H1 (cell line): ENCODE data around the gene ABHD10. TPM values are rescaled to one million over a fixed set of nuclear protein-coding genes. Genes with fewer than 3 reads are reported as not detected.

Source experiments
- CTCF ChIA-PET: fragments of 300-600 bp; sonication (Branson Sonifier 250); formaldehyde crosslinking; loops from one replicate; lab custom pipeline; 2021; ENCODE audit not compliant: partially characterized antibody; lab: Charles Lee
- POLR2A ChIA-PET: fragments of 300-600 bp; sonication (Branson Sonifier 250); formaldehyde crosslinking; loops from one replicate; lab custom pipeline; 2021; ENCODE audit warnings: inconsistent platforms; ENCODE audit not compliant: partially characterized antibody; lab: Charles Lee
- DNase-seq, 2 experiments: peaks; one replicate each; pipeline versions ENCODE4 v3.0.0 to v3.0.0-alpha.2; 2010 to 2022; ENCODE audit warnings: low spot score in 2 of 2, low read depth in 1 of 2, mixed read lengths in 1 of 2
- FAIRE-seq: peaks from 2 replicates; lab custom pipeline; 2011; peaks lifted over from hg19 to GRCh38; lab: Jason Lieb, UNC
- H2AFZ ChIP-seq: 2 replicates; pipeline ENCODE4 v1.8.1; 2012; ENCODE audit warnings: low read length, inconsistent platforms
- H2AK5ac ChIP-seq: 2 replicates; pipeline ENCODE4 v1.6.1; 2013; ENCODE audit warnings: low read depth, low read length
- H2BK120ac ChIP-seq: replicated peaks from 2 replicates; pipeline ENCODE3; 2013; ENCODE audit warnings: low read depth, low read length, inconsistent platforms
- H2BK12ac ChIP-seq: 2 replicates; pipeline ENCODE4 v1.6.1; 2013; ENCODE audit warnings: low read depth, low read length
- H2BK15ac ChIP-seq: 2 replicates; pipeline ENCODE4 v1.6.1; 2013; ENCODE audit warnings: low read length
- H2BK20ac ChIP-seq: 2 replicates; pipeline ENCODE4 v1.6.1; 2013; ENCODE audit warnings: low read length
- H2BK5ac ChIP-seq: 2 replicates; pipeline ENCODE4 v1.6.1; 2013; ENCODE audit warnings: low read depth, low read length
- H3K14ac ChIP-seq: 2 replicates; pipeline ENCODE4 v1.6.1; 2013; ENCODE audit warnings: inconsistent platforms; ENCODE audit not compliant: insufficient read length
- H3K18ac ChIP-seq: 2 replicates; pipeline ENCODE4 v1.6.1; 2013; ENCODE audit warnings: low read length; ENCODE audit errors: extremely low read depth
- H3K23ac ChIP-seq: 2 replicates; pipeline ENCODE4 v1.6.1; 2013; ENCODE audit warnings: inconsistent platforms; ENCODE audit not compliant: insufficient read length
- H3K23me2 ChIP-seq: 2 replicates; pipeline ENCODE4 v1.6.1; 2013; ENCODE audit warnings: low read depth, low read length
- H3K27ac ChIP-seq: 2 replicates; pipeline ENCODE4 v1.6.1; 2011; ENCODE audit warnings: low read depth, low read length, inconsistent platforms
- H3K27me3 ChIP-seq, 4 experiments: replicated peaks in 1 of 4; 1 replicate in 1 of 4; 2 replicates in 3 of 4; pipeline versions ENCODE4 v1.6.1 to v1.8.1; 2011 to 2013; ENCODE audit warnings: low read length in 3 of 4, mild to moderate bottlenecking in 3 of 4, inconsistent platforms in 2 of 4, mixed read lengths in 2 of 4, moderate library complexity in 1 of 4; ENCODE audit not compliant: control insufficient read depth in 3 of 4, insufficient read depth in 3 of 4; ENCODE audit errors: extremely low read depth in 1 of 4
- H3K36me3 ChIP-seq, 4 experiments: 2 replicates each; pipeline versions ENCODE4 v1.6.1 to v1.8.1; 2011 to 2013; ENCODE audit warnings: mild to moderate bottlenecking in 4 of 4, low read length in 3 of 4, moderate library complexity in 2 of 4, control low read depth in 1 of 4, inconsistent platforms in 1 of 4; ENCODE audit not compliant: insufficient read depth in 4 of 4, control insufficient read depth in 2 of 4
- H3K4ac ChIP-seq: replicated peaks from 2 replicates; pipeline ENCODE3; 2013; ENCODE audit warnings: low read length, low read depth, mixed read lengths, inconsistent platforms; ENCODE audit not compliant: insufficient read length
- H3K4me1 ChIP-seq, 4 experiments: replicated peaks in 1 of 4; 1 replicate in 1 of 4; 2 replicates in 3 of 4; pipeline versions ENCODE4 v1.6.1 to v1.8.1; 2011 to 2013; ENCODE audit warnings: low read length in 3 of 4, inconsistent platforms in 2 of 4, mixed read lengths in 1 of 4; ENCODE audit not compliant: insufficient read depth in 4 of 4, control insufficient read depth in 3 of 4
- H3K4me2 ChIP-seq, 2 experiments: 2 replicates each; pipeline versions ENCODE4 v1.6.1 to v1.8.1; 2011 to 2013; ENCODE audit warnings: low read depth in 2 of 2, low read length in 2 of 2, control low read depth in 1 of 2, inconsistent platforms in 1 of 2, mild to moderate bottlenecking in 1 of 2; ENCODE audit not compliant: insufficient read depth in 1 of 2
- H3K4me3 ChIP-seq, 4 experiments: fragments of 200-600, 300-600 bp in 1 of 4; sonication (generic), shearing (Covaris generic), sonication (Bioruptor Twin) in 1 of 4; 2 replicates each; pipeline versions ENCODE4 v1.5.1 to v1.8.1; 2011 to 2016; ENCODE audit warnings: low read length in 4 of 4, low read depth in 3 of 4, control low read depth in 2 of 4, inconsistent platforms in 2 of 4, mild to moderate bottlenecking in 2 of 4, mixed read lengths in 1 of 4, moderate library complexity in 1 of 4; ENCODE audit not compliant: insufficient read depth in 2 of 4; ENCODE audit errors: extremely low read depth in 1 of 4
- H3K56ac ChIP-seq: replicated peaks from 2 replicates; pipeline ENCODE3; 2013; ENCODE audit warnings: low read depth, mild to moderate bottlenecking, mixed read lengths, low read length, inconsistent platforms; ENCODE audit not compliant: insufficient read length
- H3K79me1 ChIP-seq: 2 replicates; pipeline ENCODE4 v1.6.1; 2013; ENCODE audit warnings: low read depth, low read length, control low read depth
- H3K79me2 ChIP-seq, 2 experiments: 2 replicates each; pipeline versions ENCODE4 v1.6.1 to v1.8.1; 2012 to 2013; ENCODE audit warnings: low read length in 2 of 2, mild to moderate bottlenecking in 2 of 2, inconsistent platforms in 1 of 2; ENCODE audit not compliant: insufficient read depth in 2 of 2, control insufficient read depth in 1 of 2
- H3K9ac ChIP-seq, 4 experiments: replicated peaks in 1 of 4; 1 replicate in 1 of 4; 2 replicates in 3 of 4; pipeline versions ENCODE4 v1.6.1 to v1.8.1; 2011 to 2013; ENCODE audit warnings: low read depth in 3 of 4, low read length in 3 of 4, control low read depth in 2 of 4, mild to moderate bottlenecking in 2 of 4, moderate library complexity in 2 of 4, inconsistent platforms in 1 of 4; ENCODE audit errors: extremely low read depth in 1 of 4
- H3K9me3 ChIP-seq, 2 experiments: 2 replicates each; pipeline versions ENCODE4 v1.6.1 to v1.8.1; 2012 to 2013; ENCODE audit warnings: mild to moderate bottlenecking in 2 of 2, moderate library complexity in 2 of 2, control low read depth in 1 of 2, inconsistent platforms in 1 of 2, low read depth in 1 of 2, low read length in 1 of 2, mixed read lengths in 1 of 2; ENCODE audit not compliant: insufficient read depth in 2 of 2
- H4K20me1 ChIP-seq, 2 experiments: replicated peaks in 1 of 2; 2 replicates each; pipeline versions ENCODE3 to v1.8.1; 2011 to 2013; ENCODE audit warnings: inconsistent platforms in 2 of 2, low read length in 2 of 2, mild to moderate bottlenecking in 1 of 2; ENCODE audit not compliant: insufficient read depth in 2 of 2, control insufficient read depth in 1 of 2
- H4K5ac ChIP-seq: 2 replicates; pipeline ENCODE4 v1.6.1; 2013; ENCODE audit warnings: low read length, low read depth, mixed read lengths, inconsistent platforms; ENCODE audit not compliant: insufficient read length
- H4K8ac ChIP-seq: 2 replicates; pipeline ENCODE4 v1.8.0; 2013; ENCODE audit warnings: mild to moderate bottlenecking, moderate library complexity, low read length, inconsistent platforms; ENCODE audit not compliant: insufficient read depth; ENCODE audit errors: extremely low read depth
- H4K91ac ChIP-seq: replicated peaks from 2 replicates; pipeline ENCODE3; 2013; ENCODE audit warnings: low read length, mixed read lengths, inconsistent platforms; ENCODE audit not compliant: insufficient read length
- ASH2L ChIP-seq: fragments of 200-600, 300-600 bp; sonication (generic); IDR thresholded peaks from one replicate; pipeline ENCODE4 v1.7.1; 2017; ENCODE audit warnings: low read length
- FOSL1 ChIP-seq: IDR thresholded peaks from 2 replicates; pipeline ENCODE4 v1.6.1; 2011; ENCODE audit warnings: mild to moderate bottlenecking, low read depth, low read length, moderate library complexity; ENCODE audit not compliant: insufficient read depth
- HDAC2 ChIP-seq, 2 experiments: fragments of 300-600 bp in 1 of 2; sonication (generic) in 1 of 2; IDR thresholded peaks; 2 replicates each; pipeline ENCODE4 v1.6.1; 2011 to 2012; ENCODE audit warnings: low read depth in 2 of 2, low read length in 2 of 2, mild to moderate bottlenecking in 2 of 2, moderate library complexity in 2 of 2, borderline replicate concordance in 1 of 2, inconsistent platforms in 1 of 2
- POU5F1 ChIP-seq: IDR thresholded peaks from 2 replicates; pipeline ENCODE4 v1.6.1; 2011; ENCODE audit warnings: low read depth, mild to moderate bottlenecking, low read length, moderate library complexity
- RAD21 ChIP-seq, 2 experiments: IDR thresholded peaks in 1 of 2; conservative IDR thresholded peaks in 1 of 2; 2 replicates each; pipeline ENCODE4 v1.6.1; 2011; ENCODE audit warnings: low read depth in 2 of 2, low read length in 2 of 2, improper control_type of control experiment in 1 of 2, inconsistent platforms in 1 of 2, mild to moderate bottlenecking in 1 of 2, moderate library complexity in 1 of 2
- SP1 ChIP-seq: IDR thresholded peaks from 2 replicates; pipeline ENCODE4 v1.6.1; 2011; ENCODE audit warnings: low read depth, low read length
- WGBS, 2 experiments: shearing (Covaris generic) in 1 of 2; methylation state at CpG; one replicate each; pipeline versions ENCODE4 v1.1.6 to v1.1.7; 2013 to 2015; ENCODE audit warnings: low lambda C conversion rate in 2 of 2, mixed read lengths in 2 of 2, inconsistent platforms in 1 of 2, low coverage in 1 of 2, missing lambda C conversion rate in 1 of 2; ENCODE audit not compliant: insufficient replicate concordance in 2 of 2, insufficient coverage in 1 of 2, insufficient read length in 1 of 2; ENCODE audit errors: extremely low coverage in 1 of 2, missing lambda C conversion rate in 1 of 2; 5-methylcytosine and 5-hydroxymethylcytosine counted together
- polyA plus RNA-seq, 7 experiments: library from polyadenylated mRNA; depleted of rRNA in 3 of 7; stranded (reverse) in 5 of 7; unstranded in 2 of 7; fragments of >200 nt in 5 of 7; fragments of 200-250 nt in 2 of 7; gene quantifications; 1 replicate in 5 of 7; 2 replicates in 1 of 7; 4 replicates in 1 of 7; pipeline versions ENCODE4 v1.2.1 to v1.2.3, GENCODE V29; 2011 to 2013; ENCODE audit warnings: missing spikeins in 2 of 7, mixed read lengths in 2 of 7
- total RNA-seq: library from RNA; stranded (reverse); fragmentation: NEBNext Ultra II Directional; extraction: Animal tissue kit (Norgen Biotek cat#: 25700); gene quantifications from 2 replicates; pipeline ENCODE4 v1.2.1, GENCODE V29; 2021
- TF ChIP-seq, protein P1 (sequence below), 3 experiments: IDR thresholded peaks; 1 replicate in 2 of 3; 2 replicates in 1 of 3; pipeline versions ENCODE4 v1.5.1 to v1.6.1; 2011; ENCODE audit warnings: low read length in 3 of 3, mild to moderate bottlenecking in 3 of 3, inconsistent platforms in 2 of 3, low read depth in 1 of 3, moderate library complexity in 1 of 3; ENCODE audit not compliant: insufficient read depth in 1 of 3; ENCODE audit errors: control extremely low read depth in 1 of 3

The ABHD10 gene
- total and polyA plus RNA-seq, 2 of the 8 experiments (the other 6 are each of a cell fraction or from before 2014, with no cell fraction given) = 10.9 to 24.6 TPM

DNA sequence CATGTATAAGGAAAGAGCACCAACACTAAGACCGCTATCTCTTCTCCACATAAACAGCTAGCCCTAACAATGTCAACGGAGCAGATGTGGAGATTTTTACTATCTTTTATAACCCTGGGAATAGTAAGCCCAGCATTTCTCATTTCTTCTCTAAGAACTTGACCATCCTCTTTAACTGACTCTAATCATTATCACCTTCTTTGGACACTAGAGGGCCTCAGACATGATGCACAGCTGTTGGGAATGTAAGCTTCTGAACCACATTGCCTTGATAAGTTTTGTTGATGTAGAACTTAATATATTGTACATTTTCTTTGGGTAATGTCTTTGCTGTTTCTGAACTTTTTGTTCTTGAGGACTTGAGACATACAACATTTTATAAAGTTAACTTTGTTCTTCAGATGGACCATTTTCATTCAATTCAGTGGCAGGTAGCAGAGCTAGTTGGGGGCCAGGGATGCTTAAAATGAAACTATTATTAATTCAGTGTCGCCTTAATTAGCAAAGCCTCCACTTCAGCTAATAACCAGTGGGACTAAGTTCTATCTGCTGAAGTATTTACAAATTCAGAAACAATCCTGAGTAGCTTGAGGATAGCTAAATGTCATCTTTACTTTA lies 10.3 kb downstream of the ABHD10 start:
- no peak overlapping the region for H4K8ac ChIP-seq
- no peak overlapping the region for H3K4ac ChIP-seq
- no peak overlapping the region for H3K4me2 ChIP-seq
- no peaks in the 10 kb centered on the region for H3K27me3 ChIP-seq
- H3K36me3 ChIP-seq = peaks cover 0 to 17% (median 7%) of the 10 kb centered on the region in 4 experiments; a peak in 5 of 8 replicates
- no peaks in the 10 kb centered on the region for H3K9me3 ChIP-seq
- TF ChIP-seq, protein P1, sequence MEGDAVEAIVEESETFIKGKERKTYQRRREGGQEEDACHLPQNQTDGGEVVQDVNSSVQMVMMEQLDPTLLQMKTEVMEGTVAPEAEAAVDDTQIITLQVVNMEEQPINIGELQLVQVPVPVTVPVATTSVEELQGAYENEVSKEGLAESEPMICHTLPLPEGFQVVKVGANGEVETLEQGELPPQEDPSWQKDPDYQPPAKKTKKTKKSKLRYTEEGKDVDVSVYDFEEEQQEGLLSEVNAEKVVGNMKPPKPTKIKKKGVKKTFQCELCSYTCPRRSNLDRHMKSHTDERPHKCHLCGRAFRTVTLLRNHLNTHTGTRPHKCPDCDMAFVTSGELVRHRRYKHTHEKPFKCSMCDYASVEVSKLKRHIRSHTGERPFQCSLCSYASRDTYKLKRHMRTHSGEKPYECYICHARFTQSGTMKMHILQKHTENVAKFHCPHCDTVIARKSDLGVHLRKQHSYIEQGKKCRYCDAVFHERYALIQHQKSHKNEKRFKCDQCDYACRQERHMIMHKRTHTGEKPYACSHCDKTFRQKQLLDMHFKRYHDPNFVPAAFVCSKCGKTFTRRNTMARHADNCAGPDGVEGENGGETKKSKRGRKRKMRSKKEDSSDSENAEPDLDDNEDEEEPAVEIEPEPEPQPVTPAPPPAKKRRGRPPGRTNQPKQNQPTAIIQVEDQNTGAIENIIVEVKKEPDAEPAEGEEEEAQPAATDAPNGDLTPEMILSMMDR (IDR thresholded peaks at IDR 0.05; ENCODE audit: control extremely low read depth in 1 of 3, insufficient read depth in 1 of 3, low read depth in 1 of 3, low read length in 3 of 3) = peak in 2 of 3 experiments; percentile 64 to 75; a peak in 3 of 4 replicates
- no peak for TF ChIP-seq SP1
- TF ChIP-seq POU5F1 = no peak
- TF ChIP-seq ASH2L = no peak
- peak; percentile 61 to 64 for TF ChIP-seq RAD21 (IDR thresholded peaks at IDR 0.05 in 1 of 2, conservative IDR thresholded peaks at IDR 0.05 in 1 of 2; ENCODE audit: low read depth in 2 of 2, low read length in 2 of 2)
- no peak for TF ChIP-seq HDAC2 (IDR thresholded peaks at IDR 0.05; ENCODE audit: borderline replicate concordance in 1 of 2, low read depth in 2 of 2, low read length in 2 of 2)
- no peak for TF ChIP-seq FOSL1
- WGBS, 2 experiments = 59% methylated on average over 3 of the region's 3 CpGs; no CpG with 5 or more reads in 1 of the 2 experiments
- no peak overlapping the region for H3K23ac ChIP-seq
- CTCF ChIA-PET = interaction anchor here (0.7 to 21.3 kb wide), 27 partner anchors 10 to 314 kb away, joined by 3 to 384 read pairs (median 4); partner anchors contain the start of genes ABHD10, TAGLN3 and TMPRSS7
- POLR2A ChIA-PET = interaction anchor here (0.6 to 1.7 kb wide), 4 partner anchors 10 to 18 kb away, joined by 3 to 6 read pairs (median 4); partner anchors contain the start of genes ABHD10 and TAGLN3
- H3K4me3 ChIP-seq = no peak overlapping the region
- H2BK120ac ChIP-seq = no peak overlapping the region
- no peak overlapping the region for H2AFZ ChIP-seq
- no peak overlapping the region for H4K91ac ChIP-seq
- no peaks in the 10 kb centered on the region for H3K4me1 ChIP-seq
- no peaks in the 10 kb centered on the region for H3K79me1 ChIP-seq
- H2BK15ac ChIP-seq = no peak overlapping the region
- H4K20me1 ChIP-seq = peaks cover 0 to 2% of the 10 kb centered on the region in 2 experiments
- no peaks in the 10 kb centered on the region for H3K79me2 ChIP-seq
- DNase-seq (no peak), FAIRE-seq (peak; percentile 83)
- H3K9ac ChIP-seq = no peak overlapping the region
- no peak overlapping the region for H4K5ac ChIP-seq
- H3K18ac ChIP-seq = no peak overlapping the region
- H3K23me2 ChIP-seq = no peaks in the 10 kb centered on the region
- H3K14ac ChIP-seq = no peak overlapping the region
- H3K27ac ChIP-seq = no peak overlapping the region
- H2BK20ac ChIP-seq = no peak overlapping the region
- no peak overlapping the region for H3K56ac ChIP-seq
- H2AK5ac ChIP-seq = no peak overlapping the region
- H2BK5ac ChIP-seq = no peak overlapping the region
- H2BK12ac ChIP-seq = no peak overlapping the region
